K562 (cell line): Measurements from ENCODE around the gene ODAM. TPM values are rescaled to one million over a fixed set of nuclear protein-coding genes. Genes with fewer than 3 reads are reported as not detected.

Experiments
- ATAC-seq: fragments of 200-7000 bp; cut with Tn5 transposase; 3 replicates; pipeline ENCODE4 v1.9.1; 2020; ENCODE audit warnings: moderate library complexity
- BruUV-seq: library from RNA; stranded (reverse); fragments of 400-500 nt; replicated peaks from 2 replicates; lab custom pipeline; 2021; lab: Mats Ljungman, UMichigan
- CTCF ChIA-PET: fragments of 300-600 bp; formaldehyde crosslinking; extraction: SDS; loops from one replicate; lab custom pipeline; 2021; ENCODE audit warnings: low intra/inter-chr PET ratio; lab: Yijun Ruan, JAX
- POLR2A ChIA-PET: fragments of 300-600, 350-650 bp; sonication (Branson Sonifier 250); formaldehyde crosslinking; extraction: SDS; loops from one replicate; lab custom pipeline; 2021; ENCODE audit warnings: antibody characterized with exemption, inconsistent platforms; lab: Yijun Ruan, JAX
- DNase-seq, 4 experiments: peaks; one replicate each; pipeline versions ENCODE4 v3.0.0 to v3.0.0-alpha.2; 2011 to 2018; ENCODE audit warnings: low spot score in 3 of 4, mixed read lengths in 3 of 4; ENCODE audit errors: extremely low read depth in 1 of 4
- FAIRE-seq: peaks from 2 replicates; lab custom pipeline; 2011; peaks lifted over from hg19 to GRCh38; lab: Jason Lieb, UNC
- H2AFZ ChIP-seq: 2 replicates; pipeline ENCODE4 v1.6.0; 2011; ENCODE audit warnings: low read depth, low read length, control low read depth, inconsistent platforms
- H3K27ac ChIP-seq: fragments of 200-600 bp; 3 replicates; pipeline ENCODE4 v1.8.0; 2011; ENCODE audit warnings: low read depth, mild to moderate bottlenecking, control low read depth, inconsistent platforms, low read length, moderate library complexity, mixed read lengths; ENCODE audit errors: extremely low read depth
- H3K27me3 ChIP-seq, 2 experiments: fragments of 300-600 bp in 1 of 2; 2 replicates in 1 of 2; 3 replicates in 1 of 2; pipeline versions ENCODE4 v1.6.0 to v1.8.0; 2011; ENCODE audit warnings: inconsistent platforms in 2 of 2, low read length in 2 of 2, mild to moderate bottlenecking in 1 of 2, mixed read lengths in 1 of 2, moderate library complexity in 1 of 2; ENCODE audit not compliant: control insufficient read depth in 2 of 2, insufficient read depth in 2 of 2
- H3K36me3 ChIP-seq: fragments of 300-600 bp; 3 replicates; pipeline ENCODE4 v1.8.0; 2011; ENCODE audit warnings: mild to moderate bottlenecking, low read length, inconsistent platforms; ENCODE audit not compliant: control insufficient read depth, insufficient read depth
- H3K4me1 ChIP-seq, 2 experiments: fragments of 200-600 bp in 1 of 2; replicated peaks in 1 of 2; 2 replicates in 1 of 2; 3 replicates in 1 of 2; pipeline versions ENCODE4 v1.5.1 to v1.8.0; 2011; ENCODE audit warnings: inconsistent platforms in 2 of 2, low read length in 2 of 2, mild to moderate bottlenecking in 1 of 2, mixed read lengths in 1 of 2, moderate library complexity in 1 of 2; ENCODE audit not compliant: control insufficient read depth in 2 of 2, insufficient read depth in 2 of 2
- H3K4me2 ChIP-seq: 2 replicates; pipeline ENCODE4 v1.6.1; 2011; ENCODE audit warnings: low read length, control low read depth, inconsistent platforms, mixed read lengths; ENCODE audit not compliant: insufficient read depth
- H3K4me3 ChIP-seq: fragments of 200-600 bp; sonication (generic), shearing (Covaris generic); 2 replicates; pipeline ENCODE4 v1.5.1; 2016; ENCODE audit warnings: control low read depth, inconsistent platforms
- H3K79me2 ChIP-seq: fragments of 200-600 bp; 3 replicates; pipeline ENCODE4 v1.8.0; 2011; ENCODE audit warnings: low read length, inconsistent platforms; ENCODE audit not compliant: control insufficient read depth, insufficient read depth
- H3K9ac ChIP-seq, 2 experiments: 2 replicates each; pipeline versions ENCODE4 v1.6.0 to v1.6.1; 2011; ENCODE audit warnings: low read depth in 2 of 2, low read length in 2 of 2, control low read depth in 1 of 2, inconsistent platforms in 1 of 2, mild to moderate bottlenecking in 1 of 2, mixed read lengths in 1 of 2; ENCODE audit not compliant: insufficient read depth in 1 of 2
- H3K9me1 ChIP-seq: one replicate; pipeline ENCODE4 v1.6.0; 2011; ENCODE audit warnings: inconsistent platforms, mild to moderate bottlenecking, low read length, moderate library complexity; ENCODE audit not compliant: control insufficient read depth, insufficient read depth
- H3K9me3 ChIP-seq: replicated peaks from 2 replicates; pipeline ENCODE4 v1.5.1; 2011; ENCODE audit warnings: low read depth, low read length, inconsistent platforms; ENCODE audit not compliant: control insufficient read depth, insufficient read depth
- H4K20me1 ChIP-seq: replicated peaks from 2 replicates; pipeline ENCODE4 v1.6.1; 2011; ENCODE audit warnings: low read length, inconsistent platforms, mixed read lengths; ENCODE audit not compliant: control insufficient read depth, insufficient read depth
- BCOR ChIP-seq: fragments of 450-650 bp; IDR thresholded peaks from 2 replicates; pipeline ENCODE4 v1.6.1; 2016
- BMI1 ChIP-seq: fragments of 150-350 bp; IDR thresholded peaks from 2 replicates; pipeline ENCODE4 v1.6.1; 2014; ENCODE audit warnings: low read length
- CREM ChIP-seq: IDR thresholded peaks from 2 replicates; pipeline ENCODE4 v1.6.1; 2014; ENCODE audit warnings: antibody characterized with exemption, low read depth
- CSDE1 ChIP-seq, 2 experiments: fragments of 450-650 bp; IDR thresholded peaks; 2 replicates each; pipeline ENCODE4 v1.6.1; 2016; ENCODE audit warnings: mild to moderate bottlenecking in 1 of 2
- HOXB6 ChIP-seq: fragments of 250-450 bp; sonication (Bioruptor Pico); IDR thresholded peaks from 2 replicates; pipeline ENCODE4 v1.5.1; 2022; ENCODE audit warnings: mild to moderate bottlenecking, borderline replicate concordance
- KAT7 ChIP-seq: sonication (generic); formaldehyde crosslinking; IDR thresholded peaks from 2 replicates; pipeline ENCODE4 v1.8.0; 2022; ENCODE audit warnings: missing genetic modification reagents, mild to moderate bottlenecking, borderline replicate concordance
- NEUROD1 ChIP-seq: fragments of 150-350 bp; IDR thresholded peaks from 2 replicates; pipeline ENCODE4 v1.6.1; 2014; ENCODE audit warnings: borderline replicate concordance, low read length, low read depth; ENCODE audit not compliant: partially characterized antibody
- ZNF695 ChIP-seq: fragments of 450-650 bp; formaldehyde crosslinking; IDR thresholded peaks from 2 replicates; pipeline ENCODE4 v1.4.0; 2020; ENCODE audit warnings: mild to moderate bottlenecking, moderate library complexity
- WGBS: fragments of 100-300 bp; shearing (Covaris generic); methylation state at CpG from one replicate; pipeline ENCODE4 v1.1.6; 2016; ENCODE audit warnings: low coverage, mixed read lengths; ENCODE audit not compliant: insufficient coverage; ENCODE audit errors: missing lambda C conversion rate; 5-methylcytosine and 5-hydroxymethylcytosine counted together
- in situ Hi-C: fragments of 300-500 bp; cut with MboI; formaldehyde crosslinking; loops from 4 replicates; pipeline ENCODE4 v1.15.0; 2018; ENCODE audit warnings: inconsistent platforms, mixed read lengths
- intact Hi-C: fragments of 100-400 bp; cut with micrococcal nuclease; formaldehyde crosslinking; loops from 2 replicates; pipeline ENCODE4 v1.14.2; 2022
- polyA plus RNA-seq, 8 experiments: library from polyadenylated mRNA; depleted of rRNA in 4 of 8; stranded (reverse) in 5 of 8; unstranded in 3 of 8; fragments of >200 nt; fragmentation: Nextera tagmentation in 2 of 8; fragmentation: Illumina TruSeq in 1 of 8; extraction: Ambion mirVana in 2 of 8; extraction: Trizol in 1 of 8; gene quantifications; 2 replicates each; pipeline versions ENCODE4 v1.2.1 to v1.2.3, GENCODE V29; 2011 to 2014; ENCODE audit warnings: inconsistent platforms in 1 of 8, missing spikeins in 1 of 8
- total RNA-seq, 7 experiments: library from RNA; depleted of rRNA in 6 of 7; stranded (reverse); fragments of >200 nt in 6 of 7; fragmentation: Illumina TruSeq in 2 of 7; extraction: Trizol in 2 of 7; gene quantifications; 2 replicates each; pipeline versions ENCODE4 v1.2.1 to v1.2.3, GENCODE V29; 2011 to 2021; ENCODE audit warnings: low replicate concordance in 1 of 7
- TF ChIP-seq, protein P1 (sequence below): fragments of 450-650 bp; formaldehyde crosslinking; IDR thresholded peaks from 2 replicates; pipeline ENCODE4 v1.4.0; 2022; ENCODE audit warnings: missing genetic modification characterization
- TF ChIP-seq, protein P2 (sequence below), 3 experiments: IDR thresholded peaks in 2 of 3; conservative IDR thresholded peaks in 1 of 3; 2 replicates each; pipeline ENCODE4 v1.5.1; 2011 to 2012; ENCODE audit warnings: low read length in 3 of 3, mild to moderate bottlenecking in 3 of 3, control low read depth in 2 of 3, improper control_type of control experiment in 1 of 3, inconsistent platforms in 1 of 3, low read depth in 1 of 3, mixed read lengths in 1 of 3, moderate library complexity in 1 of 3; ENCODE audit not compliant: insufficient read depth in 2 of 3
- TF ChIP-seq, protein P3 (sequence below): fragments of 250-450 bp; sonication (Bioruptor Pico); IDR thresholded peaks from 2 replicates; pipeline ENCODE4 v1.5.1; 2021; ENCODE audit warnings: mild to moderate bottlenecking
- TF ChIP-seq, protein P4 (sequence below): fragments of 250-450 bp; sonication (Bioruptor Pico); IDR thresholded peaks from 2 replicates; pipeline ENCODE4 v1.9.0; 2021; ENCODE audit warnings: mild to moderate bottlenecking

The ODAM gene
- total and polyA plus RNA-seq, 9 of the 15 experiments (the other 6 are each of a cell fraction or from before 2014, with no cell fraction given) = not detected

DNA sequence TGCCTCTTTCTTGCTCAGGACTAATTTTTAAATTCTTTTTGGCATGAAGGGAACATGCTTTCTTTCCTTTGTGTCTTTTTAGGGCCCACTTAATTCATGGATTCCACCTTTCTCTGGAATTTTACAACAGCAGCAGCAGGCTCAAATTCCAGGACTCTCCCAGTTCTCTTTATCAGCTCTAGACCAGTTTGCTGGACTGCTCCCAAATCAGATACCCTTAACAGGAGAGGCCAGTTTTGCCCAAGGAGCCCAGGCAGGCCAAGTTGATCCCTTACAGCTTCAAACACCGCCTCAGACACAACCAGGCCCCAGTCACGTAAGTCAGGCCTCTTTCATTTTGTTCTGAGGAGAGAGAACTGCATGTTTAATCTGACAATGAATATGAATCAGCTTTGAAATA is 2.3 kb downstream of the ODAM start:
- no peak for FAIRE-seq
- Histone ChIP-seq H4K20me1 (no peaks in the 10 kb centered on the region), H3K9ac (no peak overlapping the region), H3K9me3 (no peaks in the 10 kb centered on the region; the same call in 1 of the 2 replicates), H2AFZ (no peak overlapping the region), H3K27me3 (no peaks in the 10 kb centered on the region), H3K4me2 (no peak overlapping the region), H3K4me1 (no peaks in the 10 kb centered on the region), H3K4me3 (no peak overlapping the region)
- CTCF ChIA-PET = no interaction called here
- intact Hi-C loops = no loop called here
- DNase-seq = no peak
- TF ChIP-seq NEUROD1 = no peak
- TF ChIP-seq, protein P1, sequence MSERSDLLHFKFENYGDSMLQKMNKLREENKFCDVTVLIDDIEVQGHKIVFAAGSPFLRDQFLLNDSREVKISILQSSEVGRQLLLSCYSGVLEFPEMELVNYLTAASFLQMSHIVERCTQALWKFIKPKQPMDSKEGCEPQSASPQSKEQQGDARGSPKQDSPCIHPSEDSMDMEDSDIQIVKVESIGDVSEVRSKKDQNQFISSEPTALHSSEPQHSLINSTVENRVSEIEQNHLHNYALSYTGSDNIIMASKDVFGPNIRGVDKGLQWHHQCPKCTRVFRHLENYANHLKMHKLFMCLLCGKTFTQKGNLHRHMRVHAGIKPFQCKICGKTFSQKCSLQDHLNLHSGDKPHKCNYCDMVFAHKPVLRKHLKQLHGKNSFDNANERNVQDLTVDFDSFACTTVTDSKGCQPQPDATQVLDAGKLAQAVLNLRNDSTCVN (CRISPR knock-in tag) = no peak
- no peak for TF ChIP-seq BMI1
- no peak for TF ChIP-seq KAT7 (CRISPR knock-in tag)
- TF ChIP-seq, protein P2, sequence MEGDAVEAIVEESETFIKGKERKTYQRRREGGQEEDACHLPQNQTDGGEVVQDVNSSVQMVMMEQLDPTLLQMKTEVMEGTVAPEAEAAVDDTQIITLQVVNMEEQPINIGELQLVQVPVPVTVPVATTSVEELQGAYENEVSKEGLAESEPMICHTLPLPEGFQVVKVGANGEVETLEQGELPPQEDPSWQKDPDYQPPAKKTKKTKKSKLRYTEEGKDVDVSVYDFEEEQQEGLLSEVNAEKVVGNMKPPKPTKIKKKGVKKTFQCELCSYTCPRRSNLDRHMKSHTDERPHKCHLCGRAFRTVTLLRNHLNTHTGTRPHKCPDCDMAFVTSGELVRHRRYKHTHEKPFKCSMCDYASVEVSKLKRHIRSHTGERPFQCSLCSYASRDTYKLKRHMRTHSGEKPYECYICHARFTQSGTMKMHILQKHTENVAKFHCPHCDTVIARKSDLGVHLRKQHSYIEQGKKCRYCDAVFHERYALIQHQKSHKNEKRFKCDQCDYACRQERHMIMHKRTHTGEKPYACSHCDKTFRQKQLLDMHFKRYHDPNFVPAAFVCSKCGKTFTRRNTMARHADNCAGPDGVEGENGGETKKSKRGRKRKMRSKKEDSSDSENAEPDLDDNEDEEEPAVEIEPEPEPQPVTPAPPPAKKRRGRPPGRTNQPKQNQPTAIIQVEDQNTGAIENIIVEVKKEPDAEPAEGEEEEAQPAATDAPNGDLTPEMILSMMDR (IDR thresholded peaks at IDR 0.05 in 2 of 3, conservative IDR thresholded peaks at IDR 0.05 in 1 of 3; ENCODE audit: insufficient read depth in 2 of 3, low read depth in 1 of 3, low read length in 3 of 3) = no peak
- TF ChIP-seq ZNF695 = no peak
- TF ChIP-seq HOXB6 (CRISPR knock-in tag) = no peak
- TF ChIP-seq, protein P3, sequence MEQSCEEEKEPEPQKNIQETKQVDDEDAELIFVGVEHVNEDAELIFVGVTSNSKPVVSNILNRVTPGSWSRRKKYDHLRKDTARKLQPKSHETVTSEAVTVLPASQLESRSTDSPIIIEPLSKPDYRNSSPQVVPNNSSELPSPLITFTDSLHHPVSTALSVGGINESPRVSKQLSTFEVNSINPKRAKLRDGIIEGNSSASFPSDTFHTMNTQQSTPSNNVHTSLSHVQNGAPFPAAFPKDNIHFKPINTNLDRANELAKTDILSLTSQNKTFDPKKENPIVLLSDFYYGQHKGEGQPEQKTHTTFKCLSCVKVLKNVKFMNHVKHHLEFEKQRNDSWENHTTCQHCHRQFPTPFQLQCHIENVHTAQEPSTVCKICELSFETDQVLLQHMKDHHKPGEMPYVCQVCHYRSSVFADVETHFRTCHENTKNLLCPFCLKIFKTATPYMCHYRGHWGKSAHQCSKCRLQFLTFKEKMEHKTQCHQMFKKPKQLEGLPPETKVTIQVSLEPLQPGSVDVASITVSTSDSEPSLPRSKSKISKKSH (CRISPR knock-in tag) = no peak
- no peak for TF ChIP-seq CSDE1 (IDR thresholded peaks at IDR 0.05)
- TF ChIP-seq, protein P4, sequence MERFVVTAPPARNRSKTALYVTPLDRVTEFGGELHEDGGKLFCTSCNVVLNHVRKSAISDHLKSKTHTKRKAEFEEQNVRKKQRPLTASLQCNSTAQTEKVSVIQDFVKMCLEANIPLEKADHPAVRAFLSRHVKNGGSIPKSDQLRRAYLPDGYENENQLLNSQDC = no peak
- no peak for TF ChIP-seq CREM
- TF ChIP-seq BCOR = no peak
- TF ChIP-seq, all 486 proteins: peak for 0
- no peak for ATAC-seq
- no TSS peak for BruUV-seq
- 0% methylated on average over 2 of the region's 2 CpGs for WGBS
- Histone ChIP-seq H3K27ac (no peak overlapping the region), H3K9me1 (no peaks in the 10 kb centered on the region), H3K79me2 (no peaks in the 10 kb centered on the region), H3K36me3 (no peaks in the 10 kb centered on the region)
- in situ Hi-C loops = no loop called here
- POLR2A ChIA-PET = no interaction called here
